OCI-LY3 (cell line): ENCODE measurements around the gene EVA1A.

Experiments used
- EZH2phosphoT487 ChIP-seq: fragments of 200-600 bp; shearing (Covaris generic); IDR thresholded peaks from 2 replicates; pipeline ENCODE4 v1.6.1; 2018; ENCODE audit warnings: antibody characterized with exemption, mixed run types, low read depth
- TF ChIP-seq, protein P1 (sequence below): fragments of 200-600, 300-600 bp; sonication (generic); IDR thresholded peaks from 2 replicates; pipeline ENCODE4 v1.5.1; 2014; ENCODE audit warnings: antibody characterized with exemption, low read length, low read depth

DNA sequence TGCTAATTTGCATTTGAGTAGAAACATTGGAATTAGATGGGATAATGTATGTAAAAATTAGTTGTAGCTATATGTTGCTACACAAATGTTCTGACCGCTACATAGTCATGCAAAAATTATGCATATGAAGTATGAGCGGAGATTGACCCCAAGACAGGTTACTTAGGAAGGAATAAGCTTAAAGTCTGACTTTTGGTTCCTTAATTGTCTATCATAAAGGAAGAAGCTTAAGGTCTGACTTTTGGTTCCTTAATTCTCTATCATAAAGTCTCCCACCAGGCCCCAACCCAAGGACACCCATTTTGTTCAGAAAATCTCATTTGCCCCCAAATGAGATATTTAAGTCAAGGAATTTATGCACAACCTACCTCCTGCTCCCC, 106.5 kb downstream of the EVA1A start:
- TF ChIP-seq, protein P1, sequence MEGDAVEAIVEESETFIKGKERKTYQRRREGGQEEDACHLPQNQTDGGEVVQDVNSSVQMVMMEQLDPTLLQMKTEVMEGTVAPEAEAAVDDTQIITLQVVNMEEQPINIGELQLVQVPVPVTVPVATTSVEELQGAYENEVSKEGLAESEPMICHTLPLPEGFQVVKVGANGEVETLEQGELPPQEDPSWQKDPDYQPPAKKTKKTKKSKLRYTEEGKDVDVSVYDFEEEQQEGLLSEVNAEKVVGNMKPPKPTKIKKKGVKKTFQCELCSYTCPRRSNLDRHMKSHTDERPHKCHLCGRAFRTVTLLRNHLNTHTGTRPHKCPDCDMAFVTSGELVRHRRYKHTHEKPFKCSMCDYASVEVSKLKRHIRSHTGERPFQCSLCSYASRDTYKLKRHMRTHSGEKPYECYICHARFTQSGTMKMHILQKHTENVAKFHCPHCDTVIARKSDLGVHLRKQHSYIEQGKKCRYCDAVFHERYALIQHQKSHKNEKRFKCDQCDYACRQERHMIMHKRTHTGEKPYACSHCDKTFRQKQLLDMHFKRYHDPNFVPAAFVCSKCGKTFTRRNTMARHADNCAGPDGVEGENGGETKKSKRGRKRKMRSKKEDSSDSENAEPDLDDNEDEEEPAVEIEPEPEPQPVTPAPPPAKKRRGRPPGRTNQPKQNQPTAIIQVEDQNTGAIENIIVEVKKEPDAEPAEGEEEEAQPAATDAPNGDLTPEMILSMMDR: no peak
- TF ChIP-seq EZH2phosphoT487: no peak
